Suprapubic skin (tissue), 4 donors: ENCODE measurements around the gene ICA1. TPM values are rescaled to one million over a fixed set of nuclear protein-coding genes. Genes with fewer than 3 reads are reported as not detected.

ENCODE experiments used
- DNase-seq, 2 donors: peaks; one replicate each; pipeline ENCODE4 v3.0.0-alpha.2; 2019; ENCODE audit warnings: low spot score in 2 of 2
- H3K27ac ChIP-seq: fragments of 200-600 bp; sonication (generic); one replicate; pipeline ENCODE4 v1.5.1; 2019
- H3K27me3 ChIP-seq: fragments of 200-600 bp; sonication (generic); one replicate; pipeline ENCODE4 v1.5.1; 2019
- H3K36me3 ChIP-seq: fragments of 200-600 bp; sonication (generic); one replicate; pipeline ENCODE4 v1.5.1; 2019
- H3K4me1 ChIP-seq: fragments of 200-600 bp; sonication (generic); one replicate; pipeline ENCODE4 v1.5.1; 2019
- H3K4me3 ChIP-seq: fragments of 200-600 bp; sonication (generic); one replicate; pipeline ENCODE4 v1.5.1; 2019; ENCODE audit warnings: mild to moderate bottlenecking
- H3K9me3 ChIP-seq: fragments of 200-600 bp; sonication (generic); one replicate; pipeline ENCODE4 v1.5.1; 2019
- CTCF ChIP-seq, 2 donors: fragments of 200-600 bp in 1 of 2; fragments of 450-650 bp in 1 of 2; sonication (generic) in 1 of 2; IDR thresholded peaks; one replicate each; pipeline ENCODE4 v1.5.1; 2016 to 2019; ENCODE audit warnings: antibody characterized with exemption in 2 of 2, mild to moderate bottlenecking in 1 of 2, moderate library complexity in 1 of 2
- EP300 ChIP-seq: sonication (generic); formaldehyde crosslinking; IDR thresholded peaks from one replicate; pipeline ENCODE4 v1.6.1; 2017; ENCODE audit warnings: antibody characterized with exemption
- POLR2A ChIP-seq, 2 donors: fragments of 450-650 bp; IDR thresholded peaks; one replicate each; pipeline ENCODE4 v1.6.1; 2017; ENCODE audit warnings: antibody characterized with exemption in 2 of 2, mild to moderate bottlenecking in 2 of 2, moderate library complexity in 2 of 2
- POLR2AphosphoS5 ChIP-seq, 3 donors: sonication (generic); formaldehyde crosslinking; IDR thresholded peaks; one replicate each; pipeline ENCODE4 v1.6.1; 2017; ENCODE audit warnings: antibody characterized with exemption in 3 of 3
- WGBS: methylation state at CpG from one replicate; pipeline ENCODE4 v1.1.5; 2018; 5-methylcytosine and 5-hydroxymethylcytosine counted together
- total RNA-seq, 4 donors: library from RNA; depleted of rRNA; stranded (reverse); fragments of >200 nt; gene quantifications; one replicate each; pipeline ENCODE4 v1.1.0, GENCODE V29; 2016

ICA1 gene
- total RNA-seq, 4 donors from 2014 or later = 22.3 to 140 (median 38.8) TPM

- Histone ChIP-seq H3K27ac (no peak overlapping the region), H3K27me3 (no peaks in the 10 kb centered on the region), H3K36me3 (no peaks in the 10 kb centered on the region), H3K4me3 (no peak overlapping the region), H3K9me3 (no peaks in the 10 kb centered on the region), H3K4me1 (no peaks in the 10 kb centered on the region)
- no peak for DNase-seq
- no peak for TF ChIP-seq EP300
- no peak for TF ChIP-seq POLR2AphosphoS5 (IDR thresholded peaks at IDR 0.05)
- TF ChIP-seq CTCF (IDR thresholded peaks at IDR 0.05) = no peak
- no peak for TF ChIP-seq POLR2A (IDR thresholded peaks at IDR 0.05)
- WGBS = 89% methylated on average over 3 of the region's 3 CpGs
Measured at GRCh38 chr7:8135417-8135816, 126.5 kb downstream of the ICA1 start.

- H3K27ac ChIP-seq = no peak overlapping the region
- no peak for DNase-seq
- WGBS = 76% methylated on average over 10 of the region's 10 CpGs
Measured at GRCh38 chr7:8134089-8134733, 127.8 kb downstream of the ICA1 start.

GRCh38 chr7:8133188-8133848, 128.6 kb downstream of the ICA1 start:
- no peaks in the 10 kb centered on the region for H3K9me3 ChIP-seq
- no peaks in the 10 kb centered on the region for H3K27me3 ChIP-seq
- no peak for TF ChIP-seq POLR2A (IDR thresholded peaks at IDR 0.05)
- no peak for TF ChIP-seq EP300
- no peak for TF ChIP-seq POLR2AphosphoS5 (IDR thresholded peaks at IDR 0.05)
- TF ChIP-seq CTCF (IDR thresholded peaks at IDR 0.05) = no peak
- H3K27ac ChIP-seq = no peak overlapping the region
- no peaks in the 10 kb centered on the region for H3K4me1 ChIP-seq
- DNase-seq = no peak
- H3K36me3 ChIP-seq = peaks cover 3% of the 10 kb centered on the region
- no peak overlapping the region for H3K4me3 ChIP-seq
- 93% methylated on average over 2 of the region's 2 CpGs for whole genome bisulfite sequencing

More at GRCh38 chr7:8134089-8134733, 127.8 kb downstream of the ICA1 start:
- Histone ChIP-seq H3K9me3 (no peaks in the 10 kb centered on the region), H3K4me3 (no peak overlapping the region), H3K4me1 (no peaks in the 10 kb centered on the region), H3K27me3 (no peaks in the 10 kb centered on the region), H3K36me3 (no peaks in the 10 kb centered on the region)
- no peak for TF ChIP-seq POLR2A (IDR thresholded peaks at IDR 0.05)
- no peak for TF ChIP-seq EP300
- TF ChIP-seq CTCF (IDR thresholded peaks at IDR 0.05) = no peak
- TF ChIP-seq POLR2AphosphoS5 (IDR thresholded peaks at IDR 0.05) = no peak

GRCh38 chr7:8131694-8132605, 130.0 kb downstream of the ICA1 start:
- H3K27me3 ChIP-seq = no peaks in the 10 kb centered on the region
- TF ChIP-seq POLR2A (IDR thresholded peaks at IDR 0.05) (no peak), POLR2AphosphoS5 (IDR thresholded peaks at IDR 0.05) (no peak), CTCF (IDR thresholded peaks at IDR 0.05) (no peak), EP300 (no peak)
- no peak overlapping the region for H3K4me3 ChIP-seq
- DNase-seq = no peak
- H3K27ac ChIP-seq = no peak overlapping the region
- H3K36me3 ChIP-seq = peaks cover 3% of the 10 kb centered on the region
- H3K4me1 ChIP-seq = no peaks in the 10 kb centered on the region
- H3K9me3 ChIP-seq = no peaks in the 10 kb centered on the region
- 64% methylated on average over 5 of the region's 5 CpGs for WGBS

GRCh38 chr7:8130663-8131062, 131.3 kb downstream of the ICA1 start:
- Histone ChIP-seq H3K36me3 (peaks cover 3% of the 10 kb centered on the region), H3K9me3 (no peaks in the 10 kb centered on the region), H3K4me1 (peaks cover 4% of the 10 kb centered on the region), H3K27me3 (no peaks in the 10 kb centered on the region), H3K27ac (no peak overlapping the region), H3K4me3 (no peak overlapping the region)
- DNase-seq = no peak
- no peak for TF ChIP-seq EP300
- no peak for TF ChIP-seq POLR2A (IDR thresholded peaks at IDR 0.05)
- no peak for TF ChIP-seq POLR2AphosphoS5 (IDR thresholded peaks at IDR 0.05)
- no peak for TF ChIP-seq CTCF (IDR thresholded peaks at IDR 0.05)
- 100% methylated on average over 1 of the region's 1 CpG for WGBS
